Heart left ventricle (tissue), 16 donors: ENCODE results near the gene SLC4A1AP. TPM values are rescaled to one million over a fixed set of nuclear protein-coding genes. Genes with fewer than 3 reads are reported as not detected.
A peak's percentile ranks its signal among the peaks of the same experiment; 100 is the strongest.

Experiments
- ATAC-seq, 4 donors: fragments of 200-7000 bp; cut with Tn5 transposase; one replicate each; pipeline ENCODE4 v1.9.1; 2020 to 2022; ENCODE audit warnings: moderate library complexity in 4 of 4, mild to moderate bottlenecking in 3 of 4, moderate number of reproducible peaks in 1 of 4
- DNase-seq, 5 donors: peaks; one replicate each; pipeline ENCODE4 v3.0.0-alpha.2; 2020
- H3K27ac ChIP-seq, 12 donors: fragments of 200-600 bp; sonication (generic) in 4 of 12; one replicate each; pipeline versions ENCODE4 v1.5.0 to v1.8.0; 2016 to 2022; ENCODE audit warnings: mild to moderate bottlenecking in 2 of 12
- H3K27me3 ChIP-seq, 9 donors: fragments of 200-600 bp; sonication (generic) in 2 of 9; one replicate each; pipeline versions ENCODE4 v1.5.1 to v1.8.0; 2016 to 2022; ENCODE audit warnings: mild to moderate bottlenecking in 3 of 9
- H3K36me3 ChIP-seq, 9 donors: fragments of 200-600 bp; sonication (generic) in 2 of 9; one replicate each; pipeline versions ENCODE4 v1.5.0 to v1.8.0; 2018 to 2022; ENCODE audit warnings: mild to moderate bottlenecking in 2 of 9
- H3K4me1 ChIP-seq, 12 donors: fragments of 200-600 bp; sonication (generic) in 4 of 12; one replicate each; pipeline versions ENCODE4 v1.5.0 to v1.8.0; 2016 to 2022; ENCODE audit warnings: mild to moderate bottlenecking in 3 of 12
- H3K4me3 ChIP-seq, 12 donors: fragments of 200-600 bp; sonication (generic) in 4 of 12; one replicate each; pipeline versions ENCODE4 v1.5.0 to v1.8.0; 2017 to 2022; ENCODE audit warnings: mild to moderate bottlenecking in 9 of 12, moderate library complexity in 4 of 12
- H3K9me3 ChIP-seq, 12 donors: fragments of 200-600 bp; sonication (generic) in 4 of 12; one replicate each; pipeline versions ENCODE4 v1.5.0 to v1.8.0; 2016 to 2022; ENCODE audit warnings: mild to moderate bottlenecking in 1 of 12
- POLR2A ChIP-seq, 2 donors: fragments of 450-650 bp; IDR thresholded peaks; one replicate each; pipeline ENCODE4 v1.6.1; 2017; ENCODE audit warnings: antibody characterized with exemption in 2 of 2, mild to moderate bottlenecking in 2 of 2, moderate library complexity in 2 of 2
- WGBS, 4 donors: extraction: QIAGEN DNeasy Blood & Tissue Kit in 2 of 4; methylation state at CpG; one replicate each; pipeline versions ENCODE4 v1.1.5 to v1.1.7; 2013 to 2018; 5-methylcytosine and 5-hydroxymethylcytosine counted together
- intact Hi-C, 10 donors: fragments of 100-400 bp; cut with DNase I; formaldehyde crosslinking; loops; one replicate each; pipeline versions ENCODE4 v1.11.1 to v1.14.2; 2022
- polyA plus RNA-seq, 2 donors: library from polyadenylated mRNA; stranded (reverse); fragments of 200-250 nt; gene quantifications; one replicate each; pipeline ENCODE4 v1.2.3, GENCODE V29; 2013
- total RNA-seq, 9 donors: library from RNA; depleted of rRNA in 2 of 9; stranded (reverse); fragments of >200 nt in 2 of 9; fragmentation: NEBNext Ultra II Directional in 3 of 9; extraction: Animal tissue kit (Norgen Biotek cat#: 25700) in 3 of 9; gene quantifications; one replicate each; pipeline versions ENCODE4 v1.1.0 to v1.2.4, GENCODE V29; 2016 to 2023
- TF ChIP-seq, protein P1 (sequence below), 12 donors: fragments of 200-600 bp; sonication (generic) in 4 of 12; IDR thresholded peaks; one replicate each; pipeline versions ENCODE4 v1.5.0 to v1.8.0; 2018 to 2022; ENCODE audit warnings: antibody characterized with exemption in 12 of 12, mild to moderate bottlenecking in 5 of 12
- donor health status: ischemic (EF 13 %, LVEDD 7.1; RV severe dilation, severe dysfunction).
- donor health status: healthy with polysubstance abuse.
- donor health status: DM: no; HTN: yes; CAD: no.
- donor health status: DM: no; HTN: no; CAD: no.
- donor health status: ischemic (EF 25% LVEDD 6.9; RV normal size, moderate dysfunction).
- donor health status: ischemic (EF 25% LVEDD 5.7; RV mildly dilated, moderate dysfunction).
- donor health status: healthy.
- donor health status: DM: yes; HTN: yes; CAD: no.
- donor health status: ischemic (EF 35%, LVEDD 5.7; RV mildly dilated, moderate dysfunction).
- donor health status: nonischemic (EF 11% LVEDD 7.7; RV severe dilation, severe dysfunction).
- donor health status: DM: yes; HTN: yes; CAD: no.
- donor health status: PGD.
- donor health status: ischemic (EF 29% LVEDD 5.4; RV normal size, mild dysfunction).
- donor health status: nonischemic (EF 23%, LVEDD 6.1; RV moderate dilation, normal function).

The SLC4A1AP gene
- total and polyA plus RNA-seq, 11 donors, result 14.9 to 27.8 (median 22.4) TPM

- Histone ChIP-seq H3K36me3 (no peaks in the 10 kb centered on the region), H3K27ac (peak overlapping the region; percentile 85 to 100 (median 92)), H3K9me3 (no peaks in the 10 kb centered on the region), H3K27me3 (peaks cover 0 to 8% (median 0%) of the 10 kb centered on the region in 9 donors), H3K4me3 (peak overlapping the region in 10 of 12 donors; percentile 33 to 60 (median 52)), H3K4me1 (peaks cover 0 to 59% (median 27%) of the 10 kb centered on the region in 12 donors)
- TF ChIP-seq, protein P1, sequence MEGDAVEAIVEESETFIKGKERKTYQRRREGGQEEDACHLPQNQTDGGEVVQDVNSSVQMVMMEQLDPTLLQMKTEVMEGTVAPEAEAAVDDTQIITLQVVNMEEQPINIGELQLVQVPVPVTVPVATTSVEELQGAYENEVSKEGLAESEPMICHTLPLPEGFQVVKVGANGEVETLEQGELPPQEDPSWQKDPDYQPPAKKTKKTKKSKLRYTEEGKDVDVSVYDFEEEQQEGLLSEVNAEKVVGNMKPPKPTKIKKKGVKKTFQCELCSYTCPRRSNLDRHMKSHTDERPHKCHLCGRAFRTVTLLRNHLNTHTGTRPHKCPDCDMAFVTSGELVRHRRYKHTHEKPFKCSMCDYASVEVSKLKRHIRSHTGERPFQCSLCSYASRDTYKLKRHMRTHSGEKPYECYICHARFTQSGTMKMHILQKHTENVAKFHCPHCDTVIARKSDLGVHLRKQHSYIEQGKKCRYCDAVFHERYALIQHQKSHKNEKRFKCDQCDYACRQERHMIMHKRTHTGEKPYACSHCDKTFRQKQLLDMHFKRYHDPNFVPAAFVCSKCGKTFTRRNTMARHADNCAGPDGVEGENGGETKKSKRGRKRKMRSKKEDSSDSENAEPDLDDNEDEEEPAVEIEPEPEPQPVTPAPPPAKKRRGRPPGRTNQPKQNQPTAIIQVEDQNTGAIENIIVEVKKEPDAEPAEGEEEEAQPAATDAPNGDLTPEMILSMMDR (IDR thresholded peaks at IDR 0.05), result no peak
- TF ChIP-seq POLR2A (IDR thresholded peaks at IDR 0.05), result no peak
- 35 to 45% (median 39%) methylated on average over 9 of the region's 9 CpGs for WGBS, 4 donors
- ATAC-seq (peak; percentile 51 to 70 (median 60)), DNase-seq (peak; percentile 59 to 76 (median 70))
- intact Hi-C loops, result loop anchor here in 3 of 10 donors (5.0 kb wide), 3 partner anchors 175 to 680 kb away; partner anchors contain the start of genes BABAM2 (in 1 of the 3), FOSL2 (in 1 of the 3) and RBKS (in 1 of the 3)
Observed at GRCh38 chr2:27717070-27717795, 53.5 kb downstream of the SLC4A1AP start.

- Histone ChIP-seq H3K4me3 (no peak overlapping the region), H3K27ac (peak overlapping the region in 7 of 12 donors; percentile 41 to 84 (median 73)), H3K36me3 (no peaks in the 10 kb centered on the region), H3K9me3 (no peaks in the 10 kb centered on the region), H3K27me3 (peaks cover 0 to 4% (median 0%) of the 10 kb centered on the region in 9 donors), H3K4me1 (peaks cover 0 to 66% (median 36%) of the 10 kb centered on the region in 12 donors)
- TF ChIP-seq, protein P1 (IDR thresholded peaks at IDR 0.05), result no peak
- no peak for TF ChIP-seq POLR2A (IDR thresholded peaks at IDR 0.05)
- peak in 1 of 5 donors; percentile 77 for DNase-seq
- intact Hi-C loops, result loop anchor here (5.0 to 10.0 kb wide), 8 partner anchors 52 to 677 kb away; partner anchors contain the start of genes FOSL2 (in 5 of the 10), MRPL33 (in 3 of the 10), BABAM2 (in 1 of the 10) and RBKS (in 1 of the 10)
- WGBS, 4 donors, result 28 to 47% (median 39%) methylated on average over 5 to 7 of the region's 7 CpGs
- ATAC-seq, result peak in 2 of 4 donors; percentile 36 to 39
Observed at GRCh38 chr2:27720004-27720551, 56.4 kb downstream of the SLC4A1AP start.

- TF ChIP-seq POLR2A (IDR thresholded peaks at IDR 0.05), result no peak
- TF ChIP-seq, protein P1 (IDR thresholded peaks at IDR 0.05), result no peak
- Histone ChIP-seq H3K27me3 (no peaks in the 10 kb centered on the region), H3K4me3 (no peak overlapping the region), H3K9me3 (no peaks in the 10 kb centered on the region), H3K36me3 (no peaks in the 10 kb centered on the region), H3K27ac (peak overlapping the region in 10 of 12 donors; percentile 60 to 84 (median 70)), H3K4me1 (peaks cover 0 to 61% (median 35%) of the 10 kb centered on the region in 12 donors)
- intact Hi-C loops, result loop anchor here (5.0 to 10.0 kb wide), 8 partner anchors 51 to 676 kb away; partner anchors contain the start of genes FOSL2 (in 5 of the 10), MRPL33 (in 3 of the 10), BABAM2 (in 1 of the 10) and RBKS (in 1 of the 10)
- ATAC-seq (peak in 3 of 4 donors; percentile 22 to 60 (median 54)), DNase-seq (peak in 2 of 5 donors; percentile 59 to 67)
- 54 to 74% (median 60%) methylated on average over 7 to 8 of the region's 8 CpGs for WGBS, 4 donors
Observed at GRCh38 chr2:27721335-27721734, 57.6 kb downstream of the SLC4A1AP start.
